ENCODE measurements around the gene PDK2. TPM values are rescaled to one million over a fixed set of nuclear protein-coding genes. Genes with fewer than 3 reads are reported as not detected.
A peak's percentile ranks its signal among the peaks of the same experiment; 100 is the strongest.

Gene PDK2
- total RNA-seq, 1 experiment from 2014 or later = 31.9 TPM

DNA sequence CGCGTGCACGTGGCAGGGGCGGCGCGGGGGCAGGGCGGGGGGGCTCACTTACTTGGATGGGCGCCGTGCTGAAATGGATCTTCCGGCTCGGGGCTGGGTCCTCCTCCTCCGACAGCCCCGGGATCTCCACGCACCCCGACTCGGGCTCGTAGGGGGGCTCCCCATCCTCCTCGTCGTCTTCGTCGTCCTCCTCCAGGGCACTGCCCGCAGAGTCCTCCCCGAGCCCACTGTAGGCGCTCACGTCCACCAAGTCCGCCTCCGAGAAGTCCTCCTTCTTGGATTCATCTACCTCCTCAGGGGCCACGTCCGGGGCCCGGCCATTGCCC is 53.9 kb downstream of the PDK2 start:
- Histone ChIP-seq H2AFZ (ENCODE audit: low read length) (peak overlapping the region; percentile 64), H3K9me2 (replicated peaks; ENCODE audit: low read length) (no peaks in the 10 kb centered on the region), H3K4me2 (ENCODE audit: low read length) (peak overlapping the region; percentile 99), H3K4me3 (ENCODE audit: low read length) (peak overlapping the region; percentile 90), H3K27me3 (ENCODE audit: low read length) (no peaks in the 10 kb centered on the region), H3F3A (ENCODE audit: low read length, unreplicated experiment) (no peaks in the 10 kb centered on the region), H3K79me2 (ENCODE audit: low read length) (peaks cover 59% of the 10 kb centered on the region), H3K9ac (ENCODE audit: low read length) (peak overlapping the region; percentile 87), H3K36me3 (ENCODE audit: low read depth, low read length) (peaks cover 11% of the 10 kb centered on the region; the same call in 1 of the 2 replicates), H3K4me1 (ENCODE audit: insufficient read depth, low read length) (peaks cover 39% of the 10 kb centered on the region), H3K27ac (ENCODE audit: low read length) (peak overlapping the region; percentile 53), H3K9me3 (ENCODE audit: low read length) (no peaks in the 10 kb centered on the region), H4K20me1 (ENCODE audit: low read length) (peaks cover 38% of the 10 kb centered on the region)
- intact Hi-C loops (cut with micrococcal nuclease) = no loop called here
- ATAC-seq = no peak
- DNase-seq = no peak
- TF ChIP-seq EZH2phosphoT487 (IDR thresholded peaks at IDR 0.05; ENCODE audit: borderline replicate concordance, low read length) = no peak
- TF ChIP-seq, protein P1, sequence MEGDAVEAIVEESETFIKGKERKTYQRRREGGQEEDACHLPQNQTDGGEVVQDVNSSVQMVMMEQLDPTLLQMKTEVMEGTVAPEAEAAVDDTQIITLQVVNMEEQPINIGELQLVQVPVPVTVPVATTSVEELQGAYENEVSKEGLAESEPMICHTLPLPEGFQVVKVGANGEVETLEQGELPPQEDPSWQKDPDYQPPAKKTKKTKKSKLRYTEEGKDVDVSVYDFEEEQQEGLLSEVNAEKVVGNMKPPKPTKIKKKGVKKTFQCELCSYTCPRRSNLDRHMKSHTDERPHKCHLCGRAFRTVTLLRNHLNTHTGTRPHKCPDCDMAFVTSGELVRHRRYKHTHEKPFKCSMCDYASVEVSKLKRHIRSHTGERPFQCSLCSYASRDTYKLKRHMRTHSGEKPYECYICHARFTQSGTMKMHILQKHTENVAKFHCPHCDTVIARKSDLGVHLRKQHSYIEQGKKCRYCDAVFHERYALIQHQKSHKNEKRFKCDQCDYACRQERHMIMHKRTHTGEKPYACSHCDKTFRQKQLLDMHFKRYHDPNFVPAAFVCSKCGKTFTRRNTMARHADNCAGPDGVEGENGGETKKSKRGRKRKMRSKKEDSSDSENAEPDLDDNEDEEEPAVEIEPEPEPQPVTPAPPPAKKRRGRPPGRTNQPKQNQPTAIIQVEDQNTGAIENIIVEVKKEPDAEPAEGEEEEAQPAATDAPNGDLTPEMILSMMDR (conservative IDR thresholded peaks at IDR 0.05; ENCODE audit: low read depth, low read length) = no peak
- TF ChIP-seq EZH2 (IDR thresholded peaks at IDR 0.05; ENCODE audit: low read length, unreplicated experiment) = no peak
- CTCF ChIA-PET = interaction anchor here (0.8 to 1.4 kb wide), 2 partner anchors 51 to 54 kb away, joined by 4 to 13 read pairs; no protein-coding TSS in a partner anchor
- BruUV-seq (replicated peaks) = no TSS peak
- POLR2A ChIA-PET (ENCODE audit: unreplicated experiment) = no interaction called here

- peaks cover 38% of the 10 kb centered on the region for H4K20me1 ChIP-seq (ENCODE audit: low read length)
- H3K27ac ChIP-seq (ENCODE audit: low read length) = peak overlapping the region; percentile 53
- no TSS peak for BruUV-seq (replicated peaks)
- DNase-seq (peak; percentile 70), ATAC-seq (peak; percentile 0)
- peaks cover 6% of the 10 kb centered on the region; the same call in 1 of the 2 replicates for H3K36me3 ChIP-seq (ENCODE audit: low read depth, low read length)
- H3K9me2 ChIP-seq (replicated peaks; ENCODE audit: low read length) = no peaks in the 10 kb centered on the region
- peak overlapping the region; percentile 64 for H2AFZ ChIP-seq (ENCODE audit: low read length)
- H3K4me2 ChIP-seq (ENCODE audit: low read length) = peak overlapping the region; percentile 99
- ChIA-PET POLR2A (ENCODE audit: unreplicated experiment) (interaction anchor here (0.6 kb wide), 1 partner anchor 955 kb away, joined by 4 read pairs; no protein-coding TSS in a partner anchor), CTCF (interaction anchor here (0.8 to 1.4 kb wide), 3 partner anchors 32 to 55 kb away, joined by 4 to 13 read pairs (median 5); no protein-coding TSS in a partner anchor)
- peak overlapping the region; percentile 87 for H3K9ac ChIP-seq (ENCODE audit: low read length)
- H3K27me3 ChIP-seq (ENCODE audit: low read length) = no peaks in the 10 kb centered on the region
- TF ChIP-seq EZH2phosphoT487 (IDR thresholded peaks at IDR 0.05; ENCODE audit: borderline replicate concordance, low read length) (no peak), EZH2 (IDR thresholded peaks at IDR 0.05; ENCODE audit: low read length, unreplicated experiment) (no peak)
- TF ChIP-seq, protein P1 (conservative IDR thresholded peaks at IDR 0.05; ENCODE audit: low read depth, low read length) = no peak
- H3K4me1 ChIP-seq (ENCODE audit: insufficient read depth, low read length) = peaks cover 45% of the 10 kb centered on the region
- H3K79me2 ChIP-seq (ENCODE audit: low read length) = peaks cover 59% of the 10 kb centered on the region
- H3F3A ChIP-seq (ENCODE audit: low read length, unreplicated experiment) = no peaks in the 10 kb centered on the region
- peak overlapping the region; percentile 90 for H3K4me3 ChIP-seq (ENCODE audit: low read length)
- no peaks in the 10 kb centered on the region for H3K9me3 ChIP-seq (ENCODE audit: low read length)
- intact Hi-C loops (cut with micrococcal nuclease) = loop anchor here (2.0 to 5.0 kb wide), 2 partner anchors 55 to 122 kb away; partner anchors contain the start of gene PDK2
Measured at GRCh38 chr17:50149417-50150353, 54.5 kb downstream of the PDK2 start.
